ENCODE measurements around the gene TMEM50A.
"Not testable (repeated sequence)": the region's sequence is repeated elsewhere in the genome, so short reads cannot be mapped to it uniquely, and the experiment has no call there.

- not testable (repeated sequence) for TF ChIP-seq CTCF (IDR thresholded peaks at IDR 0.05; ENCODE audit: low read depth, low read length, poor library complexity, severe bottlenecking); EZH2phosphoT487 (IDR thresholded peaks at IDR 0.05; ENCODE audit: borderline replicate concordance, low read length)
These were observed 37.4 kb upstream of the TMEM50A start for GRCh38 chr1:25300729-25301128.
